Vagina (tissue), 2 donors: ENCODE data around the gene TTC1. TPM values are rescaled to one million over a fixed set of nuclear protein-coding genes. Genes with fewer than 3 reads are reported as not detected.
"Not testable (repeated sequence)": the region's sequence is repeated elsewhere in the genome, so short reads cannot be mapped to it uniquely, and the experiment has no call there.

ENCODE experiments used
- DNase-seq, 2 donors: peaks; one replicate each; pipeline ENCODE4 v3.0.0-alpha.2; 2017; ENCODE audit errors: extremely low spot score in 2 of 2
- H3K27ac ChIP-seq: fragments of 200-600 bp; sonication (generic); one replicate; pipeline ENCODE4 v1.5.1; 2019
- H3K27me3 ChIP-seq: fragments of 200-600 bp; sonication (generic); one replicate; pipeline ENCODE4 v1.5.1; 2019
- H3K36me3 ChIP-seq, 2 donors: fragments of 200-600 bp; sonication (generic); one replicate each; pipeline ENCODE4 v1.5.1; 2017 to 2019
- H3K4me1 ChIP-seq: fragments of 200-600 bp; sonication (generic); one replicate; pipeline ENCODE4 v1.5.1; 2019
- H3K4me3 ChIP-seq, 2 donors: fragments of 200-600 bp; sonication (generic); 1 replicate in 1 of 2; 2 replicates in 1 of 2; pipeline ENCODE4 v1.5.1; 2016 to 2019
- H3K9me3 ChIP-seq: fragments of 200-600 bp; sonication (generic); one replicate; pipeline ENCODE4 v1.5.1; 2019
- POLR2A ChIP-seq, 2 donors: fragments of 450-650 bp; IDR thresholded peaks; one replicate each; pipeline ENCODE4 v1.6.1; 2017; ENCODE audit warnings: antibody characterized with exemption in 2 of 2, mild to moderate bottlenecking in 2 of 2, moderate library complexity in 2 of 2
- POLR2AphosphoS5 ChIP-seq, 2 donors: sonication (generic); formaldehyde crosslinking; IDR thresholded peaks; one replicate each; pipeline ENCODE4 v1.9.0; 2017; ENCODE audit warnings: antibody characterized with exemption in 2 of 2, mild to moderate bottlenecking in 2 of 2, low read depth in 1 of 2; ENCODE audit not compliant: insufficient read depth in 1 of 2
- intact Hi-C: fragments of 100-400 bp; cut with DNase I; formaldehyde crosslinking; loops from one replicate; pipeline ENCODE4 v1.15.1; 2023
- total RNA-seq: library from RNA; depleted of rRNA; stranded (reverse); fragments of >200 nt; gene quantifications from one replicate; pipeline ENCODE4 v1.2.3, GENCODE V29; 2016
- TF ChIP-seq, protein P1 (sequence below), 3 experiments: fragments of 450-650 bp in 2 of 3; fragments of 200-600 bp in 1 of 3; sonication (generic) in 1 of 3; IDR thresholded peaks; one replicate each; pipeline ENCODE4 v1.5.1; 2017 to 2019; ENCODE audit warnings: antibody characterized with exemption in 3 of 3, mild to moderate bottlenecking in 2 of 3, moderate library complexity in 2 of 3

Gene TTC1
- total RNA-seq, 1 donor from 2014 or later: 29.7 TPM

DNA sequence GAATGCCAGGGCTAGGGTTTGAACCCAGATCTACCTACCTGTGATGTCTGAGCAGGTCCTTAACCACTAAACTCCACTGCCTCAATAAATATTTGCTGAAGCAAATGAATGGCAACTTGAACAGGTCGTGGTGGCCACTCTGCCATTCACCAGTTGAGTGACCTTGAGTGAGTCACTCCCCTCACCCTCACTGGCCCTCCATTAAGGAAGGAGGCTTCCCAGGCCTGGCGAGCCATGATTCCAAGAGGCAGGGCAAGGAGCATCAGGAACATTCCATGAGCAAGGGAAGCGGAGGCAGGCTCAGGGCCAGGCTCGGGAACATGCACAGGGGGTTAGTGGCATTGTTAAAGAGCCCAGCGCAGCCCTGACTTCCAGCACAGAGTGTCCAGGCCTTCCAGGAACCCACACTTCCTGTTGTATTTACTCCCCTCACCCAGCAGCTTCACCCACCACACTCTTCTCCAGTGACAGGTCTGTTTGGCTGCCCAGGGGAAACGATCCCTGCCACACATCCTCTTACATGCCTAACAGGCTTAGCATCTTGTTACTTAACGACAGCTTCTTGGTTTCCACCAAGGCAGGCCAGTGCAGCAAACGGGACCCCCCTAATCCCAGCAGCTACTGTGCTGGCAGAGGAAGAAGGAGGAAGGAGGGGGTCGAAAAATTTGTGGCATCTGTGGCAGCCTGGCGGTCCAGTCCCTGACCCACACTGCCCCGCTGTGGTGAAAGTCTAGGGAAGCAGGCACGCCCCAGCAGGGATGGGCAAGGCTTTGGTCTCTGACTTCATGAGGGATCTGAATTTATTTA is 43.7 kb upstream of the TTC1 start:
- Histone ChIP-seq H3K36me3 (no peaks in the 10 kb centered on the region), H3K4me1 (no peaks in the 10 kb centered on the region), H3K27me3 (no peaks in the 10 kb centered on the region), H3K4me3 (no peak overlapping the region), H3K27ac (no peak overlapping the region), H3K9me3 (no peaks in the 10 kb centered on the region)
- TF ChIP-seq POLR2A (IDR thresholded peaks at IDR 0.05): no peak
- TF ChIP-seq, protein P1, sequence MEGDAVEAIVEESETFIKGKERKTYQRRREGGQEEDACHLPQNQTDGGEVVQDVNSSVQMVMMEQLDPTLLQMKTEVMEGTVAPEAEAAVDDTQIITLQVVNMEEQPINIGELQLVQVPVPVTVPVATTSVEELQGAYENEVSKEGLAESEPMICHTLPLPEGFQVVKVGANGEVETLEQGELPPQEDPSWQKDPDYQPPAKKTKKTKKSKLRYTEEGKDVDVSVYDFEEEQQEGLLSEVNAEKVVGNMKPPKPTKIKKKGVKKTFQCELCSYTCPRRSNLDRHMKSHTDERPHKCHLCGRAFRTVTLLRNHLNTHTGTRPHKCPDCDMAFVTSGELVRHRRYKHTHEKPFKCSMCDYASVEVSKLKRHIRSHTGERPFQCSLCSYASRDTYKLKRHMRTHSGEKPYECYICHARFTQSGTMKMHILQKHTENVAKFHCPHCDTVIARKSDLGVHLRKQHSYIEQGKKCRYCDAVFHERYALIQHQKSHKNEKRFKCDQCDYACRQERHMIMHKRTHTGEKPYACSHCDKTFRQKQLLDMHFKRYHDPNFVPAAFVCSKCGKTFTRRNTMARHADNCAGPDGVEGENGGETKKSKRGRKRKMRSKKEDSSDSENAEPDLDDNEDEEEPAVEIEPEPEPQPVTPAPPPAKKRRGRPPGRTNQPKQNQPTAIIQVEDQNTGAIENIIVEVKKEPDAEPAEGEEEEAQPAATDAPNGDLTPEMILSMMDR (IDR thresholded peaks at IDR 0.05): peak in 1 of 3 experiments; percentile 29
- DNase-seq: peak in 1 of 2 donors; percentile 70
- intact Hi-C loops: no loop called here

DNA sequence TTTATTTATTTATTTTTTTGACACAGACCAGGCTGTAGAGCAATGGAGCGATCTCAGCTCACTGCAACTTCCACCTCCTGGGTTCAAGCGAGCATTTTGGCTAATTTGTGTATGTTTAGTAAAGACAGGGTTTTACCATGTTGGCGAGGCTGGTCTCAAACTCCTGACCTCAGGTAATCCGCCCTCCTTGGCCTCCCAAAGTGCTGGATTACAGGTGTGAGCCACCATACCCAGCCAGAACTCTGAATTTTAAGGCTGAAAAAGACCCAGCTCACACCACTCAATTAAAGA is 43.2 kb upstream of the TTC1 start:
- intact Hi-C loops, H3K27me3 ChIP-seq, H3K9me3 ChIP-seq, H3K4me1 ChIP-seq, H3K4me3 ChIP-seq, H3K36me3 ChIP-seq, H3K27ac ChIP-seq: not testable (repeated sequence)
- peak in 1 of 2 donors; percentile 52 for DNase-seq

DNA sequence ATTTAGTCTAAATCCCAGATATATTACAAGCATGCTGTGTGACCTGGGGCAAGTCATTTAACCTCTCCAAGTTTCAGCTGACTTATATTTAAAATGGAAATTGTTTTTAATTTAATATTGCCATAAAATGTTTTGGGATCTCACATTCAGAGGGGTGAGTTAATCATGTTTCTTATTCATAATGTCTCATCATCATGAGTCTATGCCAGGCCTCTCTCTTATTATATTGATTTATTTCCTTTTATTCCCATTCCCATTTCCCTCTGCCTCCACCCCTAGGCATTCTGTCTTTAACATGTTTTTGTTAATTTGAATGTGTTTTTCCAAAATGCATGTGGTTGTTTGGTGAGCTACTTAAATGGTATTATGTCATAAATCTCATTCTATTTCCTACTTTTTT is 39.0 kb upstream of the TTC1 start:
- no peak for DNase-seq
- peaks cover 7% of the 10 kb centered on the region for H3K4me1 ChIP-seq
- no peaks in the 10 kb centered on the region for H3K9me3 ChIP-seq
- H3K27ac ChIP-seq: no peak overlapping the region
- peaks cover 12% of the 10 kb centered on the region for H3K27me3 ChIP-seq
- intact Hi-C loops: no loop called here
- TF ChIP-seq POLR2AphosphoS5 (IDR thresholded peaks at IDR 0.05; ENCODE audit: insufficient read depth in 1 of 2, low read depth in 1 of 2) (no peak), POLR2A (IDR thresholded peaks at IDR 0.05) (no peak)
- TF ChIP-seq, protein P1 (IDR thresholded peaks at IDR 0.05): no peak
- no peak overlapping the region for H3K4me3 ChIP-seq
- H3K36me3 ChIP-seq: no peaks in the 10 kb centered on the region

DNA sequence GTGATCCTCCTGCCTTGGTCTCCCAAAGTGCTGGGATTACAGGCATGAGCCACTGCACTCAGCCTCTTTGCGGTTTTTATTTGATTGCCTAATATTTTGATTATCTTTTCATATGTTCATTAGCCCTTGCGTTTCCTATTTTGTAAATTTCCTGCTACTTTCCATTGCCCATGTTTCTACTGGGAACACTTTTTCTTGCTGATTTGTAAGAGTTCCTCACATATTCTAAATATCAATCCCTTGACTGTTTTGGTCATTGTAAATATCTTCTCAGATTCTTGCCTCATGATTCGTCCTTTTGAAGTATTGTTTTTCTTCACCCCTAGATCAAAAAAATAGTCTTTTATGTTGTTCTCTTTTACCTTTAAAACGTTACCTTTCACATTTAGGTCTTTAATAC is 37.9 kb upstream of the TTC1 start:
- H3K27ac ChIP-seq: no peak overlapping the region

DNA sequence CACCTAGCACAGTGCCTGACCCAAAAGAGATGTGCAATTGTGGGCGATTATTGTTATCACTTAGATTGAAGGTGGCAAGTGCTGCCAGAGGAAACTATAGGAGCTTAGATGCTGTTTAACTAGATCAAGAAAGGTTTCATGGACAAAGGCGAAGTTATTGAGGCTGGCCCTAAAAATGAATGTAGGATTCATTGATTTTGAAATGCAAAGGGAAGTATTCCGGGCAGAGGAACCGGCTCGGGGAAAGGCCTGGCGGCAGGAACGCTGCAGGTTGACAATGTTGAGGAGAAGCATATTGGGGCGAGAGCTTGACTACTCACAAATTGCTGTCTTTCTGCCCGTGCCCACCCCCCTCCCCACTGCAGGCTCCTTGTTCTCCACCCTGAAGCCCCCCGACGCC is 37.4 kb upstream of the TTC1 start:
- Histone ChIP-seq H3K27me3 (peaks cover 12% of the 10 kb centered on the region), H3K4me3 (peak overlapping the region in 1 of 2 donors; percentile 37), H3K4me1 (peaks cover 7% of the 10 kb centered on the region), H3K27ac (no peak overlapping the region), H3K36me3 (no peaks in the 10 kb centered on the region), H3K9me3 (no peaks in the 10 kb centered on the region)
- no peak for DNase-seq
- no peak for TF ChIP-seq POLR2AphosphoS5 (IDR thresholded peaks at IDR 0.05; ENCODE audit: insufficient read depth in 1 of 2, low read depth in 1 of 2)
- TF ChIP-seq, protein P1 (IDR thresholded peaks at IDR 0.05): no peak
- TF ChIP-seq POLR2A (IDR thresholded peaks at IDR 0.05): no peak
- intact Hi-C loops: no loop called here

More for the DNA sequence above, 37.9 kb upstream of the TTC1 start:
- intact Hi-C loops: no loop called here
- Histone ChIP-seq H3K9me3 (no peaks in the 10 kb centered on the region), H3K36me3 (no peaks in the 10 kb centered on the region), H3K4me1 (peaks cover 7% of the 10 kb centered on the region), H3K27me3 (peaks cover 12% of the 10 kb centered on the region), H3K4me3 (no peak overlapping the region)
- no peak for DNase-seq
- TF ChIP-seq POLR2A (IDR thresholded peaks at IDR 0.05): no peak

DNA sequence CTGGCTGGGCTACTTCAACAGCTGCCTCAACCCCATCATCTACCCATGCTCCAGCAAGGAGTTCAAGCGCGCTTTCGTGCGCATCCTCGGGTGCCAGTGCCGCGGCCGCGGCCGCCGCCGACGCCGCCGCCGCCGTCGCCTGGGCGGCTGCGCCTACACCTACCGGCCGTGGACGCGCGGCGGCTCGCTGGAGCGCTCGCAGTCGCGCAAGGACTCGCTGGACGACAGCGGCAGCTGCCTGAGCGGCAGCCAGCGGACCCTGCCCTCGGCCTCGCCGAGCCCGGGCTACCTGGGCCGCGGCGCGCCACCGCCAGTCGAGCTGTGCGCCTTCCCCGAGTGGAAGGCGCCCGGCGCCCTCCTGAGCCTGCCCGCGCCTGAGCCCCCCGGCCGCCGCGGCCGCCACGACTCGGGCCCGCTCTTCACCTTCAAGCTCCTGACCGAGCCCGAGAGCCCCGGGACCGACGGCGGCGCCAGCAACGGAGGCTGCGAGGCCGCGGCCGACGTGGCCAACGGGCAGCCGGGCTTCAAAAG is 36.9 kb upstream of the TTC1 start:
- peaks cover 7% of the 10 kb centered on the region for H3K4me1 ChIP-seq
- peaks cover 12% of the 10 kb centered on the region for H3K27me3 ChIP-seq
- no peak overlapping the region for H3K27ac ChIP-seq
- peak overlapping the region; percentile 15 to 37 for H3K4me3 ChIP-seq
- TF ChIP-seq, protein P1 (IDR thresholded peaks at IDR 0.05): no peak
- TF ChIP-seq POLR2AphosphoS5 (IDR thresholded peaks at IDR 0.05; ENCODE audit: insufficient read depth in 1 of 2, low read depth in 1 of 2) (no peak), POLR2A (IDR thresholded peaks at IDR 0.05) (no peak)
- H3K9me3 ChIP-seq: no peaks in the 10 kb centered on the region
- no peak for DNase-seq
- no peaks in the 10 kb centered on the region for H3K36me3 ChIP-seq
- intact Hi-C loops: no loop called here
